SU-DHL-6 (cell line): ENCODE results near the gene C5orf47.

Source experiments
- CTCF ChIP-seq: fragments of 200-600 bp; sonication (generic); IDR thresholded peaks from one replicate; pipeline ENCODE4 v1.5.1; 2017; ENCODE audit warnings: antibody characterized with exemption, mild to moderate bottlenecking, low read length, moderate library complexity; ENCODE audit not compliant: insufficient read depth, poor library complexity, severe bottlenecking
- EZH2phosphoT487 ChIP-seq: fragments of 200-600 bp; sonication (generic), shearing (Covaris generic); conservative IDR thresholded peaks from 2 replicates; pipeline ENCODE4 v1.6.1; 2018; ENCODE audit warnings: mild to moderate bottlenecking, antibody characterized with exemption, low read length, moderate library complexity, mixed read lengths

GRCh38 chr5:173944511-173944910, 44.5 kb upstream of the C5orf47 start:
- TF ChIP-seq CTCF (no peak), EZH2phosphoT487 (no peak)
